ENCODE results near the gene GRIP2.
A peak's percentile ranks its signal among the peaks of the same experiment; 100 is the strongest.

Gene GRIP2

DNA sequence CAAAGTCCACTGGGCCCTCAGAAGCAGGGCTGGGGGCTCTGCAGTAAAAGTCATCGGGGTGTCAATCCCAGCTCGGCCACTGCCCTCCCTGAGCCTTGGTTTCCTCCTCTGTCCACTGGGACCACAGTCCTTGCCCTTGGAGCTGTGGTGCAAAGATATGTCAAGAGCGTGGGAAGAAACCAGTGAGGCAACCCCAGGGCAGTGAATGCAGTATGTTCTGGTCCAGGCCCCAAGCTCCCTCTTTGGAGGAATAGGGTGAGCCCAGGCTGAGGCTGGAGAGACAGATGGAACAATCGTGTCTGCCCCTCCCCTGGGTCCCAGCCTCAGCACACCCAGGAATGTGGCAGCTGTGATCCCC is 779 bp downstream of the GRIP2 start:
- DNase-seq (ENCODE audit: low spot score): no peak

DNA sequence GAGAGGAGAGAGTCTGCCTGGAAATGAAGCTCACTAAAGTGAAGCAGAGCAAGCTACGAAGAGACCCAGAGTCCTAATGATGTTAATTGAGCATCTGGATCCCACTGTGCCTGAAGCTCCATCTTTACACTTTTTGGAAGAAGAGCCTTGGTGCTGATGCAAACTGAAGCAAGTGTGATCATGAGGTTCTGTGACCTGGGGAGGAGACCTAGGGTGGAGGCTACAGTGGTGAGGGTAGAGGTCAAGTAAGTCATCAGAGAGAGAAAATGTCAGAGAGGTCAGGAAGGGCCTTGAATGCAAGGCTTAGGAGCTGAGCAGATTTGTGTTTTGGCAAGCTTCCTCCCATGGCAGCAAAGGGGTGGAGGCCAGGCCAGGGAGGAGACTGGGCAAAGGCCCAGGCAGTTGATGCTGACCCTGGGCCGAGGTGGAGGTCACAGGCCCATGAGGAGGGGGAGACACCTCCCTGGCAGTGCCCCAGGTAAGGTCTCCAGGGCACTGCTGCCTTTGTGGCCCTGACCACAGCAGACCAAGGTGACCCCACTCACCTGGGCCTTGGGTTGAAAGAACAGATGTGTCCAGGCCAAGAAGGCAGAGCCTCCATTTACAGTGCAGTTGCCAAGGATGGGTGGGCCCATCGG is 1.6 kb downstream of the GRIP2 start:
- DNase-seq (ENCODE audit: low spot score): no peak

GRCh38 chr3:14537590-14538450 is 2.3 kb downstream of the GRIP2 start:
- DNase-seq (ENCODE audit: low spot score): peak; percentile 25

DNA sequence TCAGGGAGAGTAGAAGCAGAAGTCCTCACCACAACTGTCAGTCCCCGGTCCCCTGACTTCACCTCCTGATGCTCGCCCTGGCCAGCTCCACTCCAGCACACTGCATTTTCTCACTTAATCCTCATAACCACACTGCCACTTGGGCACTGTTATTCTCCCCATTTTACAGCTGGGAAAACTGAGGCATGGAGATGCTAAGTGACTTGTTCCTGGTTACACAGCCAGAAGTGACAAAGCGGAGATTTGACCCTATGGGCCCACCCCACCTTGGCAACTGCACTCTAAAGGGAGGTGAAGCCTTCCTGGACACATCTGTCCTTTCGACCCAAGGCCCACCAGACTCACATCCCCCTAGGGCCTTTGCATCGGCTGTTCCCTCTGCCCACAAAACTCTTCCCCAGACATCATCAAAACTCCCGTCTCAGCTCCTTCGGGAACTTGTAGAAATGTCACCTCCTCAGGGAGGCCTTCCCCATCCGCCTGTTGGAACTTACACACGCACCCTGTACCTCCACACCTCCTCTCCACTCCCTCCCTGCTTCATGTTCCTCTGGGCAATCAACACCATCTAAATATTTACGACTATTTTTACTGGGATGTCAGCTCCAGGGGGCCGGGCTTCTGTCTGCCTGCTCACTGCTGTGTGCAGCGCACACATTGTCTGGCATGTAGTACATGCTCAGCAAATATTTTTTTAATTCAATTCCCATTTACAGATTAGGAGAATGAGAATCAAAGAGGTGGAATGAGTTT is 3.1 kb downstream of the GRIP2 start:
- no peak for DNase-seq (ENCODE audit: low spot score)

DNA sequence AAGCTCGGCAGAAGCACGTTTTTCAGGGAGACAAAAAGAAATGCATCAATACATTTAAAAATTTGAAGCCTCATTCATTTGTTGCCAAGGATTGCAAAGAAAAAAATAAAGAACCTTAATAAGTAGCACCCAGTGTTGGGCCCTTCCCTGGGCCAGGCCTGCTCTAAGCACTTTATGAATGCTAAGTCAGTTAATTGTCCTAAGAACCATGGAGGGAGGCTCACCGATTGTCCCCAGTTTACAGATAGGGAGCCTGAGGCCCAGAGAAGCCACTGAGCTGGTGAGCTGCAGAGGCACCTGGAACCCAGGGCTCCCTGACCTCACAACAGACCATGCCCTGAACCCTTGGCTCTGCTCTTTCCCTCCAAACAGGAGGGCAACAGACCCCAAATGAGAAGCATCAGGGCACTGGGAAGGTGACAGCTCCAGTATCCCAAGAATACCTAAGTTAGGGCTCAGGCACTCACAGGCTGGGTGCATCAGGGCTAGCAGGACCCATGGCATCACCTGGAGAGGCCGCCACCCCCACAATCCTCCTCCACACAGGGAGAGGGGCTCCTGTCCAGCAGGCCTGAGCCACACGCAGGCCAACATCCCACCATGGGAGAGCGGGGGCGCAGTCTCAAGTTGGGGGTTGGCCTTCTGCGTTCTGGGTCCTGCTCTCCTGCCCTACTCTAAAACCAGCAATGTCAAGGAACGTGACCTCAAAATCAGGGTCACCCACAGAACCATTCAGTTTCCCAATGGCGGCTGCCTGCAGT is 3.9 kb downstream of the GRIP2 start:
- no peak for DNase-seq (ENCODE audit: low spot score)

DNA sequence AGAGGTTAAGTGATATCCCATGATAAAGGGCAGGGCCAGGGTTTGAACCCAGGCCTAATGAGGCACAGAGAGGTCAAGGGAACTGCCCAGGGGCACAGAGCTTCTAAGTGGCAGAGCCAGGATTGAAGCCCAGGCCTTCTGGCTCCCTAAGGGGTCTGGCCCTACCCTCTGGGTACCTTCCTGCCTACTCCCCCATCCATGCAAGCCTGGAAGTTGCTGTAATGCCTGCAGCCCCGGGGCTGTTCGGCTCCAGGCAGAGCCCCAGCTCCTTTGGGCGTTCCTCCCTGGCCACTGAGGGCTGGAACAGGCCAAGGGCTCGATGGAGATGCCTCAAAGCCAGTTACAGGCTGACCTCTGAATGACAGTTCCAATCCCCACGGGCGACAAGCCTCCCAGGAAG is 4.5 kb downstream of the GRIP2 start:
- DNase-seq (ENCODE audit: low spot score): no peak

- no peak for DNase-seq (ENCODE audit: low spot score)
These were observed 5.5 kb downstream of the GRIP2 start for GRCh38 chr3:14534516-14535191.

GRCh38 chr3:14533457-14533958 is 6.6 kb downstream of the GRIP2 start:
- DNase-seq (ENCODE audit: low spot score): no peak

GRCh38 chr3:14532691-14533456 is 7.3 kb downstream of the GRIP2 start:
- peak; percentile 73 for DNase-seq (ENCODE audit: low spot score)

GRCh38 chr3:14531856-14532395 is 8.2 kb downstream of the GRIP2 start:
- DNase-seq (ENCODE audit: low spot score): no peak

DNA sequence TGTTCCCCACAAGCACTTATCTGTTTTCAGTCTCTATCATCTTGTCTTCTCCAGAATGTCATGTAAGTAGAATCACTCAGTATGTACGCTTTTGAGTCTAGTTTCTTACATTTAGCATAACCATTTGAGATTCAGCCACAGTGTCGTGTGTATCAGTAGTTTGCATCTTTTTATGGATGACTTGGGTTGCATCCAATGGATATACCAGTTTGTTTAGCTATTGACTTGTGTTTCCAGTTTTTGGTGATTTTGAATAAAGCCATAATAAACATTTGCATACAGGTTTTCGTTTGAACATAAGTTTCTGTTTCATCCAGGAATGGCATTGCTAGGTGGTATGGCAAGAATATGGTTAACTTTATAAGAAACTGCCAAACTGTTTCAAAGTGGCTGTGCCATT is 12.1 kb downstream of the GRIP2 start:
- no peak for DNase-seq (ENCODE audit: low spot score)

GRCh38 chr3:14525685-14526631 is 14.2 kb downstream of the GRIP2 start:
- no peak for DNase-seq (ENCODE audit: low spot score)

GRCh38 chr3:14524920-14525660 is 15.1 kb downstream of the GRIP2 start:
- no peak for DNase-seq (ENCODE audit: low spot score)

DNA sequence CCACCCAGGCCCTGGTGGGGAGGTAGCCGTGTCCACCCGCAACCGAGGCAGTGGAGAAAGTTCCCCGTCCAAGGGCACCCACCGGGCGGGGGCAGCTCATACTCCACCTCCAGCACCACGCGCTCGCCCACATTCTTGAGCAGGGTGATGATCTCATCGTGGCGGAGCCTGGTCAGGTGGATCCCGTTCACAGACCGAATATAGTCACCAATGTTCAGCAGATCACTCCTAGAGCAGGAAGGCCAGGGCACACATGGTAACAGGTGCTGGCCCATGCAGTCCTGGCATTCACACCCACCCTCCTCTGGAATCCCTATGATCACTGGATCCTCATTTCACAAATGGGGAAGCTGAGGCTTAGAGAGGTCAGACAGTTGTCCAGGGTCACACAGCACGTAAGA is 15.8 kb downstream of the GRIP2 start:
- DNase-seq (ENCODE audit: low spot score): peak; percentile 30

DNA sequence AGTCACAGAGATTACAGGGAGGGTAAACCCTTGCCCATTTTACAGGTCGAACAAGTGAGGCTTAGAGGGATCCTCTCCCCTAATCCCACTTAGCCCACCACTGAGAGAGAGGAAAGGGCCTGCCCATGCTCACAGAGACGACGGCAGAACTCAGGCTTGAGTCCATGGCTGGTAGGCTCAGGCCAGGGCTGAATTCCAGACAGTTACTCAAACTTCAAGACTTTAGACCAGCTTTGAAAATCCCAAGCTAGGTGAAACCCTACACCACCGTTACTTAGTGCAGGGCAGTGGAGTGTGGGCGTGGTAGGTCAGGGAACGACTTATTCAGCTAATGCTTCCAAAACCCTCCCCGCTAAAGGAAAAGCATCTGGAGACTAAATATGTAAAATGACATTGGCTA is 16.4 kb downstream of the GRIP2 start:
- DNase-seq (ENCODE audit: low spot score): no peak

GRCh38 chr3:14522768-14523167 is 17.4 kb downstream of the GRIP2 start:
- DNase-seq (ENCODE audit: low spot score): no peak

- DNase-seq (ENCODE audit: low spot score): no peak
These were observed 17.9 kb downstream of the GRIP2 start for GRCh38 chr3:14522129-14522691.

GRCh38 chr3:14521611-14522010 is 18.5 kb downstream of the GRIP2 start:
- DNase-seq (ENCODE audit: low spot score): no peak
